Dermis microvascular lymphatic vessel endothelial cell (primary cell): ENCODE results near the gene CPLX3. TPM values are rescaled to one million over a fixed set of nuclear protein-coding genes. Genes with fewer than 3 reads are reported as not detected.

ENCODE experiments used
- DNase-seq, 2 donors: peaks; one replicate each; pipeline versions ENCODE4 v3.0.0 to v3.0.0-alpha.2; 2010; ENCODE audit warnings: low read depth in 2 of 2
- total RNA-seq: library from RNA; depleted of rRNA; stranded (reverse); fragments of >200 nt; gene quantifications from 2 replicates; pipeline ENCODE4 v1.2.1, GENCODE V29; 2014

CPLX3 gene
- total RNA-seq, 1 donor from 2014 or later = not detected

GRCh38 chr15:74843891-74844299, 17.5 kb downstream of the CPLX3 start:
- no peak for DNase-seq

DNA sequence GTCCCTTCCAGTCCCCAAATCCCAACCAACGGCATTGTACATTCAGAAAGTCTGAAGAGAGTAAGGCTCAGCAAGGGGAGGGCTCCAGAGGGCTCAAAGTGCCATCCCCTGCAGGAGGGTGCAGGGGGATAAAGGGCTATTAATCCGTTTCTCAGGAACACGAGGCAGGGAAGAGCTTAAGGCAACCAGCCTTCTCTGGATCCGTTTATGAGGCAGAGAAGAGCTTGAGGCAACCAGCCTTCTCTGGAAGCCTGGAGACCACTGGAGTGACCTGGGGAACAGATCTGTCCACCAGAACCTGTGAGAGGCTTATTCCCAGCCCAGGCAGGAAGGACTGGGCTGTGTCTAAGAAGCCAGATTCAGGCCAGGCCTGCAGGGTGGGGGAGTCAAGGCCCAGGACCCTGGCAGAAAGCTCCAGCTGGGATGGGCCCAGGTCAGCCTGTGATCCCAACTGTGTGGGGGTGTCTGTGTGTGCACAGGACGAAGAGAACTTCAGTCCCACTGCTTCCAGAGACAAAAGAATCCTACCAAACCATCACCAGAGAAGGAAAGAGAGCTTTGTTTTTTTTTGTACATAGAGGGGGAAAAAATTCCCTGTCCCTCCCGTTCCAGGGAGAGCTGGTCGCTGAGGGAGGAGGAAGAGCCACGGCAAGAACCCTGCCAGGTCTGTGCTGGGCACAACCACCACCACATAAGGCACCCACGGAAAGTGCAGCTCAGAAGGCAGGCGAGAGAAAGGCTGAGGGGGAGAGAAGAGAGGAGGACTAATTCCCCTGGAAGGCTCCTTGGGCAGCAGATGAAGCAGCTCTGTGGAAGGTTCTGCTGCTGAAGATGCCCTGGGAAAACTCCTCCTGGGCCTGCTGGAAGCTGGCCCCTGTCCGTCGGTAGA, 18.1 kb downstream of the CPLX3 start:
- no peak for DNase-seq

DNA sequence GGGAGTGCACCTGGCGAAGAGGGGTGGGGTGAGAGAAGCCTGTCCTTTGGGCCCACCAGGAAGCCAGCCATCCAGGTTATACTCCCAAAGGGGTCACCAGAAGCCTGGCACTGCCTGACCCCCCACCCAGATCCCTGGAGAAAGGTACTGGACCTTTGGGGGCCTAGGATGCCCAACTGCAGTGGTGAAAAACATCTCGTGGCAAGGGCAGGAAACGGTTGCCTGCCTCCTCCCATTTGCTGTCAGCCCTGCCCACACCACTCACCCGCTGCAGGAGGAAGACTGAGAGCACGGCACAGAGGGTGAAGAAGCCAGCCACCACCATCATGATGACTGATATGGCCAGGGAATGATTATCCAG, 18.8 kb downstream of the CPLX3 start:
- DNase-seq = no peak

DNA sequence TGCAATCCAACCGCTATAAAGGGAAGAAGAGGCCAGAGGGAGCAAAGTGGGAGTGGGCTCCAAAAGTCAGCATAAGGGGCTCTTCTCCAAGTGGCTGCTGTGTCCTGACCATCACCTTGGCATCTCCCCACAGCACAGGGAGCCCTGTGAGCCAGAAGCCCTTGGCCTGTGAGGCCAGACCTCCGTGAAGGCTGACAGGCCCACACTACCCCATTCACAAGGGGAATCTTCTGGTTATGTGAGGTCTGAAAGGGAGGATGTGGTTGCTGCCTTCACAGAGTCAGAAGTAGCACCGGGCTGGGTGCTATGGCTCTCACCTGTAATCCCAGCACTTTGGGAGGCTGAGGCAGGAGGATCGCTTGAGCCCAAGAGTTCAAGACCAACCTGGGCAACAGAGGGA, 19.2 kb downstream of the CPLX3 start:
- DNase-seq = no peak

DNA sequence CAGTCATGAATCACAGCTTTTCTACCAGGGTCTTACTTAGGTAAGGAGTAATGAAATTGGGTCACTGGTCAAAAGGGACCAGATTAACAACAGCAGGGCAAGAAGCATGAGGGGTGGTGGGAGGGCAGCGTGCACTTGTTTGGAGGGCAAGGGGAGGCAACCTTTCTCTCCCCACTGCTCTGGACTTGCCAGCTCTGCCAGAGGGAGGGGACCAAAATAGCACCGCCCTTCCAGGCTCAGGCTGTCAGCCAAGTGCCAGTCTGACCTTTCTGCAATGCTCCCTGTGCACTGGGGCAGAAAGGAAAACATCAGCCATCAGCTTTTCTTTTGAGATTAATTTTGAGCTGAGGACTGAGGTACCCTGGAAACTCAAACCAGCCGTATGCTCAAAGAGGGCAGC, 21.0 kb downstream of the CPLX3 start:
- no peak for DNase-seq

DNA sequence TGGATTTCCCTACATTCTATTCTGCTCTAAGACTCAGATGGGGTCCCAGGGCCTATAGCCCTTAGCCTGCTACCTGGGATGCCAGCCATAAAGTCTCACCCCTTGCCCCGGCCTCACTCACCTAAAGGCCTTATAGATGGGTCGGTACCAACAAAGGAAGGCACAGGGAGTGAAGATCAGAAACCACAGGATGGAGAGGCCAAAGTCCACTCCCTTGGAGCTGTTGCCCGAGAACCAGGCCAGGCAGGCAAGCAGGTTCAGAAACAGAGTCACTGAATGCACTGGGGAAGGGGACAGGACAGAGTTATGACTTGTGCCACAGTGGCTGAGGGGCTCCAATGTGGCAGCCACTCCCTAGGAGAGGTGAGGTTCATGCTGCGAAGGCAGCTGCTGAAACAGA, 24.0 kb downstream of the CPLX3 start:
- no peak for DNase-seq

DNA sequence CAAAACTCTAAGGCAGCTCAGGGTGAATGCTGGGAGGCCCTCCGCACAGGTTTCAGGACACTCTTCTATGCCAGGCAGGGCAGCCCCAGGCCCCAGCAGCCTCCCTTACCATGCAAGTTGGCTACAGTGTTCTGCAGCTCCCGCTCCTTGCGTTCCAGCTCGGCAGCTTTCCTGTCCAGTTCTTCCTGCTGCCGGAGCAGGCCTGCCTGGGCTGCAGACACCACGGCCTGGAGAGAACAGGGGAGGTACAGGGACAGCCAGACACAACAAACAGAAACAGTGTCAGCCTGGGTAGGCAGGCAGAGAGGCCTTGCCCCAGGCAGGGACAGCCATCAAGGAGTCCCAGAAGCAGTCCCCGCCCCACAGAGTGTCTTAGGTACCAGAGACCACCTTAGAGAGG, 25.5 kb downstream of the CPLX3 start:
- DNase-seq = no peak

- DNase-seq = no peak
Measured at GRCh38 chr15:74854453-74855022, 28.1 kb downstream of the CPLX3 start.

DNA sequence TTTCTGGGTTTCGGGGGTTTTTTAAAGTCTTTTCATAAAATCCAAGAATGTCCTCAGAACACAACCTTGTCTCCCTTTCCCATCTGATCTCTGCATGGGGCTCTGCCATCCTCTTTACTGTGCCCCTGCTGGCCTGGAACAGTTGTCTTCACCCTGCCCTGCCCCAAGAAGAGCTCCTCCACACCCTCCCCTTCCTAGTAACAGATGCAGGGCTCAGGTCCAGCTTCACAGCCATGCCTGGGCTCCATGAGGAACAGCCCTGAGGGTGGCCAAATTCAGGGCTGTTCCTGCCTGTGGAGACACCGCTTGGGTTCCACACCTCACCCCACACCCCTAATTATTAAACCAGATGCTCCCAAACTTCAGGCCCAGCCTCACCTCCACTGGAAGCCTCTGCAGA, 29.4 kb downstream of the CPLX3 start:
- no peak for DNase-seq

GRCh38 chr15:74856537-74856936, 30.1 kb downstream of the CPLX3 start:
- DNase-seq = no peak

- no peak for DNase-seq
Measured at GRCh38 chr15:74857082-74857655, 30.7 kb downstream of the CPLX3 start.

DNA sequence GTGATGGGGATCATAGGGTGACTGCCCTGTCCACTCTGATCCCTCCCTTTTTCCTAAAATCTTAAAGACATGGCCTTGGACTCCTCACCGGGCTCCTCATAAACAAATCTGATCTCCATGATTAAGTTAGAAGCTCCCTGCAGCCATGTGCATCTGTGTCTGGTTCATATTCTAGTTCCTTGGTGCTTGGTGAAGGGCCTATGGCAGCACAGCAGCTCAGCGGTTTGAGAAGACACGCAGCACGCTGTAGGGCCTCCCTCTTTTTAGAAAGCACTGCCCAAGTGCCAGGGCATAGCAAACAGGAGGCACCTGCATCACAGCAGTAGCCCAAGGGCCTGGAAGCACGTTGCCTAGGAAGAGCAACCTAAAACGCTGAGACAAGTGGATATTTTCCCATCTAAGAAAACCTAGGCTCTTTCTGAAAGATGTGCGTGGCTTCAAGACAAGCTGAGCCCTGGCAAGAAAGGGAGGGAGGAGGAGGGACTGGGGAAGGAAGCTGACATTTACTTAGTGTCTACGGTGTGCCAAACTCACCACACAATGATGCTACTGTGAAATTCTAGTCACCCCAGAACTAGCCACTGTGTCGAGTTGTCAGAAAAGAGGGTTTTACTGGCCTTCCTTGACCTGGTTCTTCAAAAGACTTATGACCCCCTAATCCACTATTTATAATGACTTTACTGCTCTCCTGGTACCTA, 31.4 kb downstream of the CPLX3 start:
- no peak for DNase-seq

- DNase-seq = no peak
Measured at GRCh38 chr15:74858369-74858740, 31.9 kb downstream of the CPLX3 start.

DNA sequence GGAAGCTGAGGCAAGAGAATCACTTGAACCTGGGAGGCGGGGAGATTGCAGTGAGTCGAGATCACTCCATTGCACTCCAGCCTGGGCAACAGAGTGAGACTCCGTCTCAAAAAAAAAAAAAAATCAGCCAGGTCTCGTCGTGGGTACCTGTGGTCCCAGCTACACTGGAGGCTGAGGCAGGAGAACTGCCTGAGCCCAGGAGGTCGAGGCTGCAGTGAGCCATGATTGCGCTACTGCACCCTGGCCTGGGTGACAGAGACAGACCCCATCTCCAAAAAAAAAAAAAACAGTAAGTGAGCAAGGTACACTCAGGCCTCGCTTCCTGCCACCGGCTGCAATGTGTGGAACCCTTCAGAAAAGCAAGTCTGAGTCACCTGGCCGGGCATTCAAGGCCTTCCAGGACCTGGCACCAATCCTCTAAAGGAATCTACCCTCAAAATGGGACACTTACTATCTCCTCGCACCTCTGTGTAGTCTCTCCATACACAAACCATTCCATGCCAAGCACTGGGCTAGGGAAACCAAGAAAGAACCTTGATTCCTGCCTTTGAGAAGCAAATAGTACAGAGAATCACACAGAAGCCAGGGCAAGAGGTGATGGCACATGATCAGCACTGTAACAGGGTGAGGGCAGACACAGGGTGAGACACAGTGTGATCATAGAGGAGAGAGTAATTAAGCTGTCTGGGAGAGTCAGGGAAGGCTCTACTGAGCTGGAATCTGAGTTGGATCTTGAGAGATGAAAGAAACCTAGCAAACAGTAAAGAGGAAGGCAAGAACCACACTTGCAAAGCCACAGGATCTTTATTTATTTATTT, 37.0 kb downstream of the CPLX3 start:
- DNase-seq = peak in 1 of 2 donors; percentile 30

GRCh38 chr15:74864296-74864695, 37.9 kb downstream of the CPLX3 start:
- no peak for DNase-seq

DNA sequence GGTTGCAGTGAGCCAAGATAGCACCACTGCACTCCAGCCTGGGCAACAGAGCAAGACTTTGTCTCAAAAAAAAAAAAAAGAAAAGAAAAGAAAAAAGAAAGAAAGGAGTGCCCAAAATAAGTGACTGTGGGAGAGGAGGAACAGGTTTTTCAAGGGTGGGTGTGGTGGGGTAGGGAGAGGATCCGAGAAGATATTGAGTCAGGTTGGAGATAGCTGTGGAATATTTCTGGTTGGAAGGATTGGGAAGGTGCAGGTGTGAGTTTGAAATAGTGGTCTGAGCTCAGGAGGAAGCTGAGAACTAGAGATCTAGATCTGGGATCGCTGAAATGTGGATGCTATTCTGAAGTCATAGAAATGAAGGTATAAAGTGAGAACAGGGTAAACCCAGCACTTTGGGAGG, 38.9 kb downstream of the CPLX3 start:
- no peak for DNase-seq

DNA sequence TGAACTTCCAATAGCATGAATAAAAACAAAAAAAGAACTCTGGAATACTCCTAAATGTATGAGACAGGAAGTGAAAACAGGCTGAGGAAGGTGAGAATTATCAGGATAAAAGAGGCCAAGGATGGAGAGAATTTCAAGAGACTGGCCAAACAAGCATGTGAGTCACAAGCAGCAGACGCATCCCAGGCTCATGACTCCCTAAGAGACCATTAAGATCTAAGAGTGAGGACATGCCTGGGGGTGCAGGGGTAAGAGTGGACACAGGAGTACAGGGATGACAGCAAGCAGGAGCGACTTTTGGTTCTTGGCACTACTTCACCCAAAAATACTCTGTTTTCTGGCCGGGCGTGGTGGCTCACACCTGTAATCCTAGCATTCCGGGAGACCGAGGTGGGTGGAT, 39.7 kb downstream of the CPLX3 start:
- DNase-seq = peak in 1 of 2 donors; percentile 41

GRCh38 chr15:74867466-74868038, 41.1 kb downstream of the CPLX3 start:
- DNase-seq = no peak

DNA sequence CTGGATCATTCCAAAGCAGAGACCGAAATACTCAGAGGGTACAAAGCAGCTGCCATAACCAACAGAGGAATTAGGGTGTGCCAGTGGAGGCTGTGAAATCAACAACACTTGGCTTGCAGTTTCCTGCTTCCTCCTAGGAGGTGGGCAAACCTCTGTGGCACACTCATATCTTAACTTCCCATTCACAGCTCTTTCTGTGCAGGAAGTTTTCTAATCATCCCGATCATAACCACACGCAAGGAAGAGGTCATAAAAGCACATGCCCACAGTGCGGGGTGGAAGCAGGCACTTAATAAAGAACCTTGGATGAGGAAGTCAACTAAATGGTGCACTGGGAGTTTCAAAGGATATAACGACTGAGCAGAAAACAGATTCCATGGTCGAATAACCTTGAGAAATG, 41.6 kb downstream of the CPLX3 start:
- DNase-seq = peak in 1 of 2 donors; percentile 36

- DNase-seq = no peak
Measured at GRCh38 chr15:74869372-74869725, 42.9 kb downstream of the CPLX3 start.

GRCh38 chr15:74869726-74870407, 43.4 kb downstream of the CPLX3 start:
- peak; percentile 56 to 76 for DNase-seq
